HCT116 (cell line): ENCODE measurements around the gene ADRA1B. TPM values are rescaled to one million over a fixed set of nuclear protein-coding genes. Genes with fewer than 3 reads are reported as not detected.

Source experiments
- ATAC-seq: fragments of 200-7000 bp; cut with Tn5 transposase; 2 replicates; pipeline ENCODE4 v1.9.1; 2020; ENCODE audit warnings: mild to moderate bottlenecking, moderate library complexity
- BruUV-seq: library from RNA; stranded (reverse); fragments of 400-500 nt; replicated peaks from 2 replicates; lab custom pipeline; 2021; lab: Mats Ljungman, UMichigan
- CTCF ChIA-PET: fragments of 300-600 bp; sonication (Branson Sonifier 250); formaldehyde crosslinking; loops from one replicate; lab custom pipeline; 2021; ENCODE audit warnings: antibody characterized with exemption; lab: Charles Lee
- POLR2A ChIA-PET: fragments of 300-600, 350-600 bp; sonication (Branson Sonifier 250); formaldehyde crosslinking; loops from one replicate; lab custom pipeline; 2021; ENCODE audit warnings: antibody characterized with exemption; lab: Charles Lee
- RAD21 ChIA-PET, 2 experiments: fragments of 300-600 bp; sonication (Branson Sonifier 250); formaldehyde crosslinking; loops; one replicate each; lab custom pipeline; 2023; ENCODE audit warnings: low total read pairs in 2 of 2; ENCODE audit not compliant: uncharacterized antibody in 2 of 2, unreplicated experiment in 2 of 2, low non-redundant PET in 1 of 2; lab: Charles Lee
- DNase-seq: peaks from one replicate; pipeline ENCODE4 v3.0.0-alpha.2; 2010; ENCODE audit warnings: low read depth, low spot score
- H2AFZ ChIP-seq: fragments of 200-600 bp; shearing (Covaris generic), sonication (generic); 2 replicates; pipeline ENCODE4 v1.6.1; 2017; ENCODE audit warnings: low read depth, mixed run types, mixed read lengths, antibody characterized with exemption, low read length; ENCODE audit not compliant: poor library complexity, severe bottlenecking
- H3K27ac ChIP-seq: 2 replicates; pipeline ENCODE4 v1.5.1; 2012; ENCODE audit warnings: low read depth, low read length
- H3K27me3 ChIP-seq: fragments of 200-600 bp; sonication (generic); 2 replicates; pipeline ENCODE4 v1.6.1; 2016; ENCODE audit warnings: mixed run types, low read length, mixed read lengths; ENCODE audit not compliant: insufficient read depth
- H3K36me3 ChIP-seq, 2 experiments: fragments of 200-500 bp in 1 of 2; fragments of 200-600 bp in 1 of 2; sonication (Bioruptor generic) in 1 of 2; sonication (generic) in 1 of 2; 2 replicates each; pipeline versions ENCODE4 v1.5.1 to v1.6.1; 2014 to 2016; ENCODE audit warnings: low read length in 2 of 2, inconsistent platforms in 1 of 2, mixed read lengths in 1 of 2, mixed run types in 1 of 2; ENCODE audit not compliant: insufficient read depth in 2 of 2, control insufficient read depth in 1 of 2
- H3K4me1 ChIP-seq, 2 experiments: fragments of 200-600 bp in 1 of 2; sonication (generic) in 1 of 2; 2 replicates each; pipeline versions ENCODE4 v1.5.1 to v1.6.1; 2012 to 2017; ENCODE audit warnings: low read length in 2 of 2, inconsistent platforms in 1 of 2, mild to moderate bottlenecking in 1 of 2, mixed read lengths in 1 of 2, mixed run types in 1 of 2, moderate library complexity in 1 of 2; ENCODE audit not compliant: insufficient read depth in 2 of 2, control insufficient read depth in 1 of 2
- H3K4me2 ChIP-seq: fragments of 200-600 bp; sonication (generic); 2 replicates; pipeline ENCODE4 v1.6.1; 2017; ENCODE audit warnings: mixed run types, low read length, mixed read lengths
- H3K4me3 ChIP-seq, 2 experiments: fragments of 200-600 bp in 1 of 2; sonication (generic) in 1 of 2; replicated peaks in 1 of 2; 2 replicates each; pipeline ENCODE4 v1.5.1; 2011 to 2016; ENCODE audit warnings: low read length in 2 of 2, control low read depth in 1 of 2, low read depth in 1 of 2, mild to moderate bottlenecking in 1 of 2, mixed read lengths in 1 of 2, mixed run types in 1 of 2
- H3K79me2 ChIP-seq: fragments of 200-600 bp; sonication (generic); 2 replicates; pipeline ENCODE4 v1.6.1; 2017; ENCODE audit warnings: mild to moderate bottlenecking, mixed run types, low read length, moderate library complexity, mixed read lengths; ENCODE audit not compliant: insufficient read depth
- H3K9ac ChIP-seq: fragments of 200-600 bp; sonication (generic); 2 replicates; pipeline ENCODE4 v1.6.1; 2016; ENCODE audit warnings: low read length, mixed read lengths
- H3K9me2 ChIP-seq: fragments of 200-600 bp; sonication (generic), shearing (Covaris generic); 2 replicates; pipeline ENCODE4 v1.6.1; 2017; ENCODE audit warnings: mixed run types, mild to moderate bottlenecking, moderate library complexity; ENCODE audit not compliant: insufficient read depth
- H3K9me3 ChIP-seq, 2 experiments: fragments of 200-500 bp in 1 of 2; fragments of 200-600 bp in 1 of 2; sonication (Bioruptor generic) in 1 of 2; sonication (generic) in 1 of 2; 2 replicates each; pipeline ENCODE4 v1.6.1; 2014 to 2017; ENCODE audit warnings: low read length in 2 of 2, mixed read lengths in 2 of 2, inconsistent platforms in 1 of 2, low read depth in 1 of 2, mild to moderate bottlenecking in 1 of 2, mixed run types in 1 of 2, moderate library complexity in 1 of 2; ENCODE audit not compliant: control insufficient read depth in 1 of 2, insufficient read depth in 1 of 2
- H4K20me1 ChIP-seq: fragments of 200-600 bp; sonication (generic), shearing (Covaris generic); 2 replicates; pipeline ENCODE4 v1.6.1; 2017; ENCODE audit warnings: mixed run types, mild to moderate bottlenecking, moderate library complexity; ENCODE audit not compliant: insufficient read depth
- CBX3 ChIP-seq: IDR thresholded peaks from 2 replicates; pipeline ENCODE4 v1.6.1; 2012; ENCODE audit warnings: low read depth
- CEBPB ChIP-seq: IDR thresholded peaks from 2 replicates; pipeline ENCODE4 v1.6.1; 2012; ENCODE audit warnings: low read depth
- EZH2 ChIP-seq: fragments of 200-600 bp; sonication (generic); IDR thresholded peaks from 2 replicates; pipeline ENCODE4 v1.6.1; 2017; ENCODE audit warnings: antibody characterized with exemption, mixed run types
- EZH2phosphoT487 ChIP-seq: fragments of 200-600 bp; IDR thresholded peaks from 2 replicates; pipeline ENCODE4 v1.6.1; 2018; ENCODE audit warnings: antibody characterized with exemption, borderline replicate concordance
- MAX ChIP-seq: IDR thresholded peaks from 2 replicates; pipeline ENCODE4 v1.6.1; 2012
- POLR2AphosphoS5 ChIP-seq: IDR thresholded peaks from 2 replicates; pipeline ENCODE4 v1.6.1; 2011; ENCODE audit warnings: mild to moderate bottlenecking, low read depth, low read length, moderate library complexity
- SRF ChIP-seq: IDR thresholded peaks from 2 replicates; pipeline ENCODE4 v1.6.1; 2012; ENCODE audit warnings: low read depth
- TCF7L2 ChIP-seq: IDR thresholded peaks from 2 replicates; pipeline ENCODE4 v1.7.0; 2011; ENCODE audit warnings: borderline replicate concordance, inconsistent platforms; ENCODE audit not compliant: insufficient read depth, insufficient read length; ENCODE audit errors: extremely low read depth
- YY1 ChIP-seq: IDR thresholded peaks from 2 replicates; pipeline ENCODE4 v1.6.1; 2011; ENCODE audit warnings: low read length, low read depth, moderate library complexity, mild to moderate bottlenecking; ENCODE audit not compliant: insufficient replicate concordance; ENCODE audit errors: extremely low read depth
- ZBTB33 ChIP-seq: IDR thresholded peaks from 2 replicates; pipeline ENCODE4 v1.6.1; 2011; ENCODE audit warnings: mild to moderate bottlenecking, low read length, moderate library complexity; ENCODE audit not compliant: insufficient replicate concordance; ENCODE audit errors: extremely low read depth
- intact Hi-C: fragments of 100-400 bp; cut with micrococcal nuclease; formaldehyde crosslinking; loops from 2 replicates; pipeline ENCODE4 v1.10.0; 2022
- total RNA-seq: library from RNA; stranded (reverse); gene quantifications from one replicate; pipeline ENCODE4 v1.2.1, GENCODE V29; 2021; ENCODE audit not compliant: unreplicated experiment

Gene ADRA1B
- total RNA-seq, 1 experiment from 2014 or later = not detected

- no peak for DNase-seq
- no peaks in the 10 kb centered on the region for H3K9me2 ChIP-seq
- H4K20me1 ChIP-seq = no peaks in the 10 kb centered on the region
- intact Hi-C loops = no loop called here
- no peaks in the 10 kb centered on the region for H3K27me3 ChIP-seq
- ChIA-PET POLR2A (no interaction called here), CTCF (no interaction called here), RAD21 (no interaction called here)
- peak overlapping the region; percentile 91 for H2AFZ ChIP-seq
- H3K9ac ChIP-seq = no peak overlapping the region
- H3K79me2 ChIP-seq = no peaks in the 10 kb centered on the region
- H3K4me2 ChIP-seq = peak overlapping the region; percentile 36
- TF ChIP-seq CEBPB = no peak
- TF ChIP-seq CBX3 = no peak
- TF ChIP-seq ZBTB33 = no peak
- no peak for TF ChIP-seq TCF7L2
- TF ChIP-seq EZH2 = no peak
- TF ChIP-seq SRF = no peak
- TF ChIP-seq YY1 = no peak
- no peak for TF ChIP-seq EZH2phosphoT487
- no peak for TF ChIP-seq MAX
- TF ChIP-seq POLR2AphosphoS5 = no peak
- no peaks in the 10 kb centered on the region for H3K9me3 ChIP-seq
- no peak overlapping the region for H3K27ac ChIP-seq
- peaks cover 0 to 28% of the 10 kb centered on the region in 2 experiments; a peak in 2 of 4 replicates for H3K4me1 ChIP-seq
- BruUV-seq = no TSS peak
- H3K36me3 ChIP-seq = no peaks in the 10 kb centered on the region
- peak; percentile 23; the same call in 1 of the 2 replicates for ATAC-seq
- no peak overlapping the region for H3K4me3 ChIP-seq
Observed at GRCh38 chr5:159971514-159971913, 55.2 kb downstream of the ADRA1B start.
